OCI-LY7 (cell line): Measurements from ENCODE around the gene KCNMA1. TPM values are rescaled to one million over a fixed set of nuclear protein-coding genes. Genes with fewer than 3 reads are reported as not detected.

Experiments
- BruUV-seq: library from RNA; stranded (reverse); fragments of 400-500 nt; replicated peaks from 2 replicates; lab custom pipeline; 2021; lab: Mats Ljungman, UMichigan
- CTCF ChIA-PET: fragments of 300-600 bp; sonication (Branson Sonifier 250); formaldehyde crosslinking; loops from one replicate; lab custom pipeline; 2022; ENCODE audit warnings: antibody characterized with exemption; ENCODE audit not compliant: unreplicated experiment; lab: Charles Lee
- POLR2A ChIA-PET: fragments of 300-600 bp; sonication (Branson Sonifier 250); formaldehyde crosslinking; loops from one replicate; lab custom pipeline; 2022; ENCODE audit warnings: antibody characterized with exemption; lab: Charles Lee
- DNase-seq: peaks from one replicate; pipeline ENCODE4 v3.0.0-alpha.2; 2015; ENCODE audit warnings: low spot score
- H2AFZ ChIP-seq: fragments of 200-600 bp; sonication (generic), shearing (Covaris generic); 2 replicates; pipeline ENCODE4 v1.6.1; 2014; ENCODE audit warnings: mild to moderate bottlenecking, antibody characterized with exemption, low read length, moderate library complexity
- H3K27ac ChIP-seq: fragments of 200-600 bp; sonication (generic); 2 replicates; pipeline ENCODE4 v1.5.1; 2014; ENCODE audit warnings: mixed run types, low read depth, mild to moderate bottlenecking, moderate library complexity, low read length, inconsistent platforms; ENCODE audit not compliant: poor library complexity, severe bottlenecking
- H3K36me3 ChIP-seq: fragments of 200-600 bp; sonication (generic); 2 replicates; pipeline ENCODE4 v1.6.1; 2014; ENCODE audit warnings: mild to moderate bottlenecking, antibody characterized with exemption, low read length, moderate library complexity, mixed read lengths; ENCODE audit not compliant: insufficient read depth
- H3K4me1 ChIP-seq: fragments of 200-600 bp; sonication (generic); 2 replicates; pipeline ENCODE4 v1.5.1; 2014; ENCODE audit warnings: mild to moderate bottlenecking, low read length; ENCODE audit not compliant: insufficient read depth, poor library complexity, severe bottlenecking
- H3K4me2 ChIP-seq: fragments of 200-600 bp; sonication (generic); 2 replicates; pipeline ENCODE4 v1.6.1; 2014; ENCODE audit warnings: mild to moderate bottlenecking, low read length
- H3K4me3 ChIP-seq: fragments of 200-600 bp; sonication (generic); 2 replicates; pipeline ENCODE4 v1.5.1; 2014; ENCODE audit warnings: mild to moderate bottlenecking, low read depth, low read length; ENCODE audit not compliant: poor library complexity, severe bottlenecking
- H3K79me2 ChIP-seq: fragments of 200-600 bp; sonication (generic); 2 replicates; pipeline ENCODE4 v1.6.1; 2016; ENCODE audit warnings: low read depth, mild to moderate bottlenecking, low read length, moderate library complexity, mixed read lengths; ENCODE audit not compliant: insufficient read depth
- H3K9me2 ChIP-seq: fragments of 200-600 bp; sonication (generic); 2 replicates; pipeline ENCODE4 v1.6.1; 2016; ENCODE audit warnings: mild to moderate bottlenecking, low read length, mixed read lengths; ENCODE audit not compliant: insufficient read depth
- H3K9me3 ChIP-seq: fragments of 200-600 bp; sonication (generic); 2 replicates; pipeline ENCODE4 v1.6.1; 2014; ENCODE audit warnings: mild to moderate bottlenecking, mixed run types, low read length, mixed read lengths
- H4K20me1 ChIP-seq: fragments of 200-600 bp; sonication (generic); 2 replicates; pipeline ENCODE4 v1.6.1; 2014; ENCODE audit warnings: mild to moderate bottlenecking, antibody characterized with exemption, low read length, moderate library complexity, mixed read lengths; ENCODE audit not compliant: insufficient read depth
- EZH2phosphoT487 ChIP-seq: fragments of 200-600 bp; sonication (generic); IDR thresholded peaks from 2 replicates; pipeline ENCODE4 v1.6.1; 2018; ENCODE audit warnings: low read depth, borderline replicate concordance, mild to moderate bottlenecking, mixed run types, antibody characterized with exemption, low read length, moderate library complexity, mixed read lengths
- intact Hi-C: fragments of 100-400 bp; cut with micrococcal nuclease; formaldehyde crosslinking; loops from one replicate; pipeline ENCODE4 v1.10.0; 2022; ENCODE audit not compliant: unreplicated experiment
- total RNA-seq, 2 experiments: library from RNA; depleted of rRNA in 1 of 2; stranded (reverse); fragments of >200 nt in 1 of 2; shearing (Covaris generic) in 1 of 2; gene quantifications; 2 replicates each; pipeline ENCODE4 v1.2.3, GENCODE V29; 2014 to 2022
- TF ChIP-seq, protein P1 (sequence below): fragments of 200-600 bp; sonication (generic); conservative IDR thresholded peaks from 2 replicates; pipeline ENCODE4 v1.5.1; 2014; ENCODE audit warnings: mild to moderate bottlenecking, antibody characterized with exemption, low read length, moderate library complexity, mixed read lengths

The KCNMA1 gene
- total RNA-seq, 2 experiments from 2014 or later: not detected

DNA sequence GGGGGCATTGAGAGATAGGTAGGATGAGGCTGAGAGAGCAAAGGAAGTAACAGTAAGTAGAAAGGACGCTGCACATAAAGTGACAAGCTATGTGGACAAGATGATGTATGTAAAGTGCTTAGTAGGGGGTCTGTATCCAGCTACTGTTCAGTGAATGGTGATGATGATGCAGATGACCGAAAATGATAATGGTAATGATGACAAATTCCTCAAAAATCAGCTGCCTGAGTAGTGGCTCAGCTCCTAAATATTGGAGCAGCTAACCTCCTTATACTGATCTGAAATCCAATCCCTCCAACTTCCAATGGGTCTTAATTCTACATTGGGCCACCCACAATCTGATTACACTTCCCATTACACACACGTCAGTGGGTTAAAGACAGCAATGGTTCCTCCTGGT is 27.1 kb upstream of the KCNMA1 start:
- no peaks in the 10 kb centered on the region for H3K9me2 ChIP-seq

DNA sequence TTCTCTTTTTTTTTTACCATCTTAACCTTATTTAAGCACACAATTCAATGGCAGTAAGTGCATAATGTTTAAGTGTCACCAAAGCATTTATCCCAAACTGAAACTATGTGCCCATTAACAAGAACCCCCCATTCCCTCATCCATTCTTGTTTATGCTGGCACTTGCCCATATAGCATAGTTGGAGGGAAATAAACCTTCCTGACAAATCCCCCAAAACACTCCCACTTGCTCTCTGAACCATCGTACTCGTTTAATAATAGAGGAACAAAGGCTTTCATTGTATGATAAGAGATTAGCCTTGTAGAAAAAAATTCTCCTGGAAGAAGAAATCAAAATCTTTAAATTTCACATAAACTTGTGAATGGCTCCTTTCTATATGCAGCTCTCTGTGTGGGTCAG is 26.4 kb upstream of the KCNMA1 start:
- H3K36me3 ChIP-seq: no peaks in the 10 kb centered on the region
- H3K4me3 ChIP-seq: no peak overlapping the region
- no peak for TF ChIP-seq EZH2phosphoT487
- TF ChIP-seq, protein P1, sequence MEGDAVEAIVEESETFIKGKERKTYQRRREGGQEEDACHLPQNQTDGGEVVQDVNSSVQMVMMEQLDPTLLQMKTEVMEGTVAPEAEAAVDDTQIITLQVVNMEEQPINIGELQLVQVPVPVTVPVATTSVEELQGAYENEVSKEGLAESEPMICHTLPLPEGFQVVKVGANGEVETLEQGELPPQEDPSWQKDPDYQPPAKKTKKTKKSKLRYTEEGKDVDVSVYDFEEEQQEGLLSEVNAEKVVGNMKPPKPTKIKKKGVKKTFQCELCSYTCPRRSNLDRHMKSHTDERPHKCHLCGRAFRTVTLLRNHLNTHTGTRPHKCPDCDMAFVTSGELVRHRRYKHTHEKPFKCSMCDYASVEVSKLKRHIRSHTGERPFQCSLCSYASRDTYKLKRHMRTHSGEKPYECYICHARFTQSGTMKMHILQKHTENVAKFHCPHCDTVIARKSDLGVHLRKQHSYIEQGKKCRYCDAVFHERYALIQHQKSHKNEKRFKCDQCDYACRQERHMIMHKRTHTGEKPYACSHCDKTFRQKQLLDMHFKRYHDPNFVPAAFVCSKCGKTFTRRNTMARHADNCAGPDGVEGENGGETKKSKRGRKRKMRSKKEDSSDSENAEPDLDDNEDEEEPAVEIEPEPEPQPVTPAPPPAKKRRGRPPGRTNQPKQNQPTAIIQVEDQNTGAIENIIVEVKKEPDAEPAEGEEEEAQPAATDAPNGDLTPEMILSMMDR: no peak
- ChIA-PET POLR2A (interaction anchor here (0.6 kb wide), 1 partner anchor 10 kb away, joined by 4 read pairs; no protein-coding TSS in a partner anchor), CTCF (no interaction called here)
- no peak overlapping the region for H2AFZ ChIP-seq
- no peak overlapping the region for H3K27ac ChIP-seq
- H3K9me2 ChIP-seq: no peaks in the 10 kb centered on the region
- intact Hi-C loops: no loop called here
- H3K9me3 ChIP-seq: no peaks in the 10 kb centered on the region
- H3K4me1 ChIP-seq: no peaks in the 10 kb centered on the region
- H3K4me2 ChIP-seq: no peak overlapping the region
- BruUV-seq: no TSS peak
- no peaks in the 10 kb centered on the region for H3K79me2 ChIP-seq
- DNase-seq: no peak
- H4K20me1 ChIP-seq: no peaks in the 10 kb centered on the region; the same call in 1 of the 2 replicates

More for the DNA sequence above, 27.1 kb upstream of the KCNMA1 start:
- ChIA-PET CTCF (no interaction called here), POLR2A (interaction anchor here (0.6 kb wide), 1 partner anchor 11 kb away, joined by 4 read pairs; no protein-coding TSS in a partner anchor)
- Histone ChIP-seq H3K27ac (no peak overlapping the region), H4K20me1 (no peaks in the 10 kb centered on the region; the same call in 1 of the 2 replicates), H3K79me2 (no peaks in the 10 kb centered on the region), H3K4me3 (no peak overlapping the region), H3K4me2 (no peak overlapping the region), H2AFZ (no peak overlapping the region), H3K9me3 (no peaks in the 10 kb centered on the region), H3K4me1 (no peaks in the 10 kb centered on the region), H3K36me3 (no peaks in the 10 kb centered on the region)
- intact Hi-C loops: no loop called here
- BruUV-seq: no TSS peak
- DNase-seq: no peak
- no peak for TF ChIP-seq EZH2phosphoT487
- TF ChIP-seq, protein P1: no peak

DNA sequence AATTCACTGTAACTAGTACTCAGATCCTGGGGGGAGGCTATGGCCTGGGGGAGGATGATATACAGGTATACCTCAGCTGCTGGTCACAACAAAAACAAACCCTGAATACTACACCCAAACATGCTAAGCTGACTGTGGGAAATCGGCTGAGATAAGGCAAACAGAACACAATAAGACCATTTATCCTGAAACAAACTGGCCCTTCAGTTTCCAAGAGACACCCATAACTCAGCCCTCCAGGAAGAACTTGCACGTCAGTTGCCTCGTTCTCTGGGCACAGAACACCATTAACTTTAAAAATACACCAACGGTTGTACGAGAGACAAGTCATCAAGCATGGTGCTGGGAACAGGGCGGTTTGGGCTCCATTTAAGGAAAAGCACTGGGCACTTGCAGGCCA is 24.1 kb upstream of the KCNMA1 start:
- CTCF ChIA-PET: no interaction called here
- H3K9me2 ChIP-seq: no peaks in the 10 kb centered on the region
- no peak overlapping the region for H3K4me2 ChIP-seq
- TF ChIP-seq EZH2phosphoT487: no peak
- TF ChIP-seq, protein P1: no peak
- H3K9me3 ChIP-seq: no peaks in the 10 kb centered on the region
- no peak overlapping the region for H3K4me3 ChIP-seq
- DNase-seq: no peak
- BruUV-seq: no TSS peak
- no peak overlapping the region for H3K27ac ChIP-seq
- H3K36me3 ChIP-seq: no peaks in the 10 kb centered on the region
- no peaks in the 10 kb centered on the region for H3K79me2 ChIP-seq
- no peak overlapping the region for H2AFZ ChIP-seq
- POLR2A ChIA-PET: no interaction called here
- H3K4me1 ChIP-seq: no peaks in the 10 kb centered on the region
- H4K20me1 ChIP-seq: no peaks in the 10 kb centered on the region
- intact Hi-C loops: no loop called here
